KG1 (cell line): ENCODE measurements around the gene R3HDM4.

Source experiments
- DNase-seq: peaks from one replicate; lab custom pipeline; 2025; lab: John Stamatoyannopoulos, UW

R3HDM4 gene

DNA sequence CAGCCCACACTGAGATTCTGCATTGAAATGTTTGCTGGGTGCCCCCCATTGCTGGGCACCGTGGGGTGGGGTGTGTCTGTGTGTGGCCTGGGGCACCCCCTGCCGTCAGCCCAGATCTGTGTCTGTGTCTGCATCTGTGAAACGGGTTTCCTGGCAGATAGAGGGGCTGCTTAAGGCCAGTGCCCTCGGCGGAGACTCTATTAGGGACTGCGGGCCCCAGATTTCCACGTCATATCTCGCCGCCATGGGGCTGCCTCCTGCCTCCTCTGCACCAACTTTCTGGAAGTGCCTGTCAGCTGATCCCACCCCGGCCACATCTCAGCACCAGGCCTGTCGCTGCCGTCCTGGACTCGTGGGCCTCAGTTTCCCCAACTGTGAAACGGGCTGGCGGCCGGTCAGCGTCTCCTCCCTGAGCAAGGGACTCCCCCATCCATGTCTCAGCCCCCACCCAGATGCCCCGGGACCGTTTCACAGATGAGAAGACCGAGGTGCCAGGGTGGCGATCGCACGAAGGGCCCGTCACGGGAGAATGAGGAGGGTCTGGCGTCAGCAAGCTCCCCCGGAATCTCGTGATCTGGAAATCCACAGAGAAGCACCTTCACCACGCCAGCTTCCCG is 34.2 kb upstream of the R3HDM4 start:
- DNase-seq = no peak

DNA sequence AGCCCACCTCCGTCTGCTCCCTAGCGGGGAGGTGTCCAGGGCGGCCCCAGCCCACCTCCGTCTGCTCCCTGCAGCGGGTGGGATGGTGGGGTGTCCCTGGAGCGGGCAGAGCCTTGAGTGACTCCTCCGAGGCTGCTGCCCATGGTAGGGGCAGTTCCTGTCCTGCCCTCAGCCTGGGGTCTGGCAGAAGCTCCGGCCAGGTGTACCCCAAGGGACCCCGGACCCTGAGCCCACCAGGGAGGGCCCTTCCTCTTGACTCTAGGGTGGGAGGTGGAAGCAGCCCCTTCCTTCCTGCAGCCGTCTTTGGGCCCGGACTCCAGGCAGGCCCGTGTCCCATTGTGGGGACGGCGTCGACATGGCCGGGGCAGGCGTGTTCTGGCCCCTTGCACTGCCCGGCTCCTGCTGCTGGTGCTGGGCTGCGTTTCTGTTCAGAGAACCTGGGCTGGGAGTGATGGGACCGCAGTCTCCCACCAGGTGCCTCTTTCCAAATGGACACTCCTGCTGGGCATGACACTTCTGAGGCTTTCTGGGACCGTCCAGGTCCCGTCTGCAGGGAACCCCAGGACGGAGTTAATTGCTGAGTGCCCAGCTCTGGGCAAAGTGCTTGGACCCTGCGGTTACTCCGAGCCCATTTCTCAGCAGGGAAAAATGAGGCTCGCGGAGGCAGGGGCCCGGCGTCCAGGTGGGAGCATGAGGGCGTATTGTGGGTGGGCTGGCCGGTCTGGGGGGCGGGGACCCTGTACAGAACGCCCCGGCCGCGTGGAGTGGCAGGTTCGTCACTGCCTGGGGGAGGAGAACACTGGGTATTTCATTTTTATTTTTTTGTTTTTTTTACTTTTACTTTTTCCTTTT is 32.6 kb upstream of the R3HDM4 start:
- no peak for DNase-seq

DNA sequence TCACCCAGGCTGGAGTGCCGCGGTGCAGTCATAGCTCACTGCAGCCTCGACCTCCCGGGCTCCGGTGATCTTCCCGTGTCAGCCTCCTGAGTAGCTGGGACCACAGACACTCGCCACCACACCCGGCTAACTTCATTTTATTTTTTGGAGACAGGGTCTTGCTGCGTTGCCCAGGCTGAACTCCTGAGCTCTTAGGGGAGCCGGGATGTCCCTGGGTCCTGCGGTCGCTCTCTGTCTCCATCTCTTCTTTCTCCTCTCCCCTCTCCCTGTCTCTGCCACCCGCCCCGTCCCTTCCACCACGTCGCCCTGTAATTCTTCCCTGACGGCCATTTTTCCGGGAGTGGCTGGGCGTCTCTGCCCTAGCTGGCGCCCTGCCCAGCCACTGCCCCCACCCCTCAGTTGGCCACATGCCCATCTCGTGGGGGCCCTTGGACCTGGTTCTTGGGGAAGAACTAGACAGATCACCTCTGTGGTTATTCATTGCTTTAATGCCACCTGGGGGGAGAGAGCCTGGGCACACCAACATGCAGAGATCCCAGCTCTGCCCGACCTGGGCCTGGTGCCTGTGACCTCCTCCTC is 31.7 kb upstream of the R3HDM4 start:
- DNase-seq = no peak

DNA sequence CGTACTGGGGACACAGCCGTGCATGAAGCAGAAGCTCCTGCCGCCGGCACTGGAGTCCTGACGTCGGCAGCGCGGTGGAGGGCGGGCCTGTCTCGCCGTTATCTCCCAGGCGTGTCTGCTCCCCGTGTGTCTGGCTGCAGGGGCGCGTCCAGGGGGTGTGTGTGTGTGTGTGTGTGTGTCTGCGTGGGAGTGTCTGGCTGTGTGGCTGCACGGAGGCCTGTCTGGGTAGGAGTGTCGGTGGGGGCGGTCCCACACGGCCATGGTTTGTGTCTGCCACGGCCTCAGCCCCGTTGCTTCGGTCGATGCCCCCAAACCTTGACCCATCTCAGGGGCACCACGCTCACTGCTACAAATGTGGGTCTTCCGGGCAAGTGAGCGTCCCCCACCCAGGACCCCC is 31.1 kb upstream of the R3HDM4 start:
- no peak for DNase-seq

DNA sequence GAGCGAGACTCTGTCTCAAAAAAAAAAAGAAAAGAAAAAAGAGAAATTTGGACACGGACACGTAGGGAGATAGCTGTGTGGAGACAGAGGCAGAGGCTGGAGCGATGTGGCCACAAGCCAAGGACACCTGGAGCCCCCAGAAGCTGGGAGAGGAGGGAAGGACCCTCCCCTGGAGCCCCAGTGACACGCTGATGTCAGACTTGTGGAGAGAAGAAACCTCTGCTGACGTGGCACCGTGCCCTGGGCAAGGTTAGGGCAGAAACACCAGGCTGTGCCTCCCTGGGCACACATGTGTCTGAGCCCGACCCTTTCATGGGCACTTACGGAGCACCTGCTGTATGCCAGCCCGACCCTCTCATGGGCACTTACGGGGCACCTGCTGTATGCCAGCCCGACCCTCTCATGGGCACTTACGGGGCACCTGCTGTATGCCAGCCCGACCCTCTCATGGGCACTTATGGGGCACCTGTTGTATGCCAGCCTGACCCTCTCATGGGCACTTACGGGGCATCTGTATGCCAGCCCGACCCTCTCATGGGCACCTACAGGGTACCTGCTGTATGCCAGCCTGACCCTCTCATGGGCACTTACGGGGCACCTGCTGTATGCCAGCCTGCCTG is 30.6 kb upstream of the R3HDM4 start:
- DNase-seq = no peak

DNA sequence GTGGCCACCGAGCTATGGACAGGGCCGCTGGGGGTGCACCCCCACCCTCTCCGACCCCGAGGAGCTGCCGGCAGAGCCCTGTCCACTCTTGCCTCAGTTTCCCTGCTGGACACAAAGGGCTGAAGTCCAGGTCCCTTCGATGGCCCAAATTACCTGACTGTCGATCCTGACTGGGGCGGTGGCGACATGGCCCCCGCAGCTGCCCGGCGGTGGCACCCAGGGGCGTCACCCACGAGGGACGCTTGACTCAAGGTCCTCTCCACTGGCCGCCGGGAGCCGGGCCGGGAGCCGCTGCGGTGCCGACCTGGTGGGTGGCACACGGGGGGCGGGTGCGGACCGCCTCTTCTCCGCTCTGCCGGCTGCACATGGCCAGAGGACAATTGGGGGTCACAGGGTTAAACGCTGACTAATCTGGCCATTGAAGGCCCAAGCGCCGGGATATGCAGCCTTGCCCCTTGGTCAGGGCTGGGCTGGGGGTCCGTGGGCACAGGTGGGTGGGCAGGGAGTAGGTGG is 29.2 kb upstream of the R3HDM4 start:
- no peak for DNase-seq

DNA sequence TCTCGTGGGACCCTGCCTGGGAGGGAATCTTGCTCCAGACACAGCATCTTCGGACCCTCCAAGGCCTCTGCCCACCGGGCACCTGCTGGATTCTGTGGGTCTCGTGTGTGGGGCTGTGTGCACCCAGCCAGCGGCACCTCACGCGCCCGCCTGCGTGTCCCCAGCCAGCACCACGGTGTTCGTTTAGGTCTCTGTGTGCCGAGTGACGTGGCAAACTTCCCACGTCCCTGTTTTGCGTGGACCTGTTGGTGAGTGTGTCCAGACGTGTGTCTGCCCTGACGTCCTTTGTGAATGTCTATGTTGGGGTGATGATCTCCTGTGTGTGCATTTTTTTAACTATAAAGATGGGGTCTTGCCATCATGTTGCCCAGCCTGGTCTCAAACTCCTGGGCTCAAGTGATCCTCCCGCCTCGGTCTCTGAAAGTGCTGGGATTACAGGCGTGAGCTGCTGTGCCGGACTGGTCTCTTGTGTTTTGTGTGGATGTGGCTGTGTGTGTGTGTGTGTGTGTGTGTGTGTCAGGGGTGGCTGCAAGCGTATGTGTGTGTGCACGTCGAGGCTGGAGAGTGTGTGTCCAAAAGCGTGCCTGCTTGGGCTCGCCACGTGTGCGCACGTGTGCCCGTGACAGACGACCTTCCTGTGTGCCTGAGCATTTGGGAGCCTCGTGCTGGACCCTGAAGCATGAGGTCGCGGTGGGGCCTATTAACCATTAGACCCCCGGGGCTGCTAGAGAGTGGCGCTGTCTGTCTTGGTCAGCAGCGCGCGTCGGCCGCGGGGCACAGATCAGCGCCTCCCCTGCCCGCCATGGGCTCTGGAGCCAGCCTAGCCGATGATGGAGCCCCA is 28.5 kb upstream of the R3HDM4 start:
- DNase-seq = no peak

DNA sequence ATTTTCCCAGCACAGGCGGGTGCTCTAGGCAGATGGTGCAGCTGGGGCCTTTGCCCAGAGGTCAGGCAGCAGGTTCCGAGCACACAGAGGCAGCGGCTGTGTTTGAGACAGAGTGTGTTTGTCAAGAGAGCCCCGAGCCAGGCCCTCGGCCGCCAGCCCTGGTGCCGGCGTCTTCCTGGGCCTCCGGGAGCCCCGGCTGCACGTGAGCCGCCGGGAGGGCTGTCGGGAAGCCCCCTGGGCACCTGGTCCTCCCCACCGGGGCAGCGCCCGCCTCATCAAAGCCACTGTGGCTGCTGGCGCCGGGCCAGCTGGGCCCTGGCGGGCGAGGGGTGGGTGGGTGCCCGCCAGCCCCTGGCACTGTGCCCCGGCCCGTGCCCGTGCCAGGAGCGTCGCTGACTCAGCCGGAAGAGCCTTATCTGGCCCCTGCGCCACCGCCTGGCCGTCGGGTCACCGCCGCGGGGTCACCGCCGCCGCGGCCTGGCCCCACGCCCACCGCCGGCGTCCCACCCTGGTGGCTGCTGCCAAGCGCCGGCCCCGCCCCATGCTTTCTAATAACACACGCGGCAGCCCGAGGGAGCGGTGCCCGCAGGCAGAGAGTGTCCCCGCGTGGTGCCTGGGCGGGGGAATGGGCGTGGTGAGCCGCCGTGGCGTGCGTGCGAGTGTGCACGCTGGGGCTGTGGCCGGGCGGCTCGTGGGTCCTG is 27.7 kb upstream of the R3HDM4 start:
- no peak for DNase-seq

DNA sequence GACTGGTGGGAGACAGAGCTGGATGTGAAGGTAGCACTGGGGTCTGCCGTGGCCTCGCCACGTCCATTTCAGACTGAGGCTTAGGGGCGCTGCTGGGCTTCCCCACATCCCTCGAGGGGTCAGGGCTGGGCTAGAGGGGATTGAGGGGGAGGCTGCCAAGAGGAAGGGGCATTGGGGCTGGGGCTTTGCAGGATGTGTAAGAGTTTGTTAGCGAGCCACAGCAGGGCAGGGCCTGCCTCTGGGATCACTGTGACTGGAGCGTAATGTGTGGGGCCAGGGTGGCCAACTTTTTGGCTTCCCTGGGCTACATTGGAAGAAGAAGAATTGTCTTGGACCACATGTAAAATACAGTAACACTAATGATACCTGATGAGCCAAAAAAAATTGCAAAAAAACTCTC is 26.9 kb upstream of the R3HDM4 start:
- no peak for DNase-seq

DNA sequence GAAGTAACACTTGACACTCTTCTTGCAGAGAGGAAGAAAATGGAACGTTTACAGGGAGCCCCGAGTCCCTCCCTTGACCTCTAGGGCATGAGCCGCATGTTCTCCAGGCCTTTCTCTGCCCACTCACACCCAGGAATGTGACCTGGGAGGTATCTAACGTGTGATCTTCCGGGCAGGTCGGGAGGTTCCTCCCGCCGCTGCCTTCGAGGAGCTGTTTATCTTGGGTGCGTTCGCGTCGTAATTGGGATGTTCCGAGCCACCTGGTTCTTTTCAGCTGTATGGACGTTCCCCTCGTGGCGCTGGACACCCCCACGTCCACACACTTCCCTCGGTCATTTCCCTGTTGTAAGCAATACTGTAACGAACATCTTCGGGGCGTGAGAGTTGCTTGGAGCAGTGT is 26.4 kb upstream of the R3HDM4 start:
- no peak for DNase-seq

DNA sequence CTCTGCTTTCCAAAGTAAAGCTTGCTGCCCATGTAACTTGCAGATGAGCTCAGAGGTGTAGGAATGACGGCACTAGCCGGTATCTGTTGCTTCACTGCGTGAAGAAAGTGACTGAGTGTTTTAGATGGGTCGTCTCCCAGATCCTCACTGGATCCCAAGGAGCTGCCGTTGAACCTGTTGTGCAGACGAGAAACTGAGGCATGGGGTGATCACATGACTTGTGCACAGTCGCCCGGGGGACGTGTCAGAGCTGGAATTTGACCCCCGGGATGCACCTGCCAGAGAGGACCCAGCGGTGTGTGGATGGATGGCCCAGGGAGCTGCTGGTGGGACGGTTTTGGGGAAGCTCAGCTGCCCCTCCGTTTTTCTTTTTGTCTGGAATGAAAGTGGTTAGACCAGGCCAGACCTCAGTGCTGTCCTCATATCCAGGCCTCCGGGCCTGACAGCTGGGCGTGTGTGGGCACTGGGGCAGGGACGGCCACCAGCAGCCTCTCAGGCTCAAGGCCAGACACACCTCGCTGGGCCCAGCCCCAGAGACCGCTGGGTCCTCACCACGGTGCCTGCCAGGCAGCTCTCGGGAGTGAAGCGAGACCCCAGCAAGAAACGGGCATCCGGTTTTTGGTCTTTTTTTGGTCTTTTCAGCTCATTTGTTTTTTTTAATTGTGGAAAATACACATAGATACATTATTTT is 25.4 kb upstream of the R3HDM4 start:
- DNase-seq = no peak

DNA sequence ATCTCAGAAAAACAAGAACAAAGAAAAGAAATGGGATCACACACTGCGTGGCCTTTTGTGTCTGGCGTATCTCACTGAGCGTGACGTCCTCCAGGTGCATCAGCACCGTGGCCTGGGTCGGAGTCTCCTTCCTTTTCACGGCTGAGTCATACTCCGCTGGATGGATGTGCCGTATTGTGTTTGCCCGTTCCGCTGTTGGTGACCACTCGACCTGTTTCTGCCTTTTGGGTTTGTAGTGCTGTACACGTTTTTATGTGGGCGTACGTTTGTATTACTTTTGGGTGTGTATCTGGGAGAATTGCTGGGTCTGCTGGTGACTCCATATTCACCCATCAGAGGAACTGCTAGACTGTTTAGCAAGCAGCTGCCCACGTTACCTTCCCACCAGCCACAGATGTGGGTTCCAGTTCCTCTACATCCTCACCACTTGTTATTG is 24.3 kb upstream of the R3HDM4 start:
- no peak for DNase-seq

DNA sequence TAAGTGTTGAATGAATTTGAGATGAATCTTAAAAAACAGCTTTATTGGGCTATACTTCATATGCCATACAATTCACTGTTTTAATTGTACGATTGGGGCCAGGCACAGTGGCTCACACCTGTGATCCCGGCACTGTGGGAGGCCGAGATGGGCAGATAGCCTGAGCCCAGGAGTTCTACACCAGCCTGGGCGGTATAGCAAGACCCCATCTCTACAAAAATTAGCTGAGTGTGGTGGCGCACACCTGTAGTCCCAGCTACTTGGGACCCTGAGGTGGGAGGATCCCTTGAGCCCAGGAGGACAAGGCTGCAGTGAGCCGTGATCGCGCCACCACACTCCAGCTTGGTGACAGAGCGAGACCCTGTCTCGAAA is 23.1 kb upstream of the R3HDM4 start:
- DNase-seq = no peak

DNA sequence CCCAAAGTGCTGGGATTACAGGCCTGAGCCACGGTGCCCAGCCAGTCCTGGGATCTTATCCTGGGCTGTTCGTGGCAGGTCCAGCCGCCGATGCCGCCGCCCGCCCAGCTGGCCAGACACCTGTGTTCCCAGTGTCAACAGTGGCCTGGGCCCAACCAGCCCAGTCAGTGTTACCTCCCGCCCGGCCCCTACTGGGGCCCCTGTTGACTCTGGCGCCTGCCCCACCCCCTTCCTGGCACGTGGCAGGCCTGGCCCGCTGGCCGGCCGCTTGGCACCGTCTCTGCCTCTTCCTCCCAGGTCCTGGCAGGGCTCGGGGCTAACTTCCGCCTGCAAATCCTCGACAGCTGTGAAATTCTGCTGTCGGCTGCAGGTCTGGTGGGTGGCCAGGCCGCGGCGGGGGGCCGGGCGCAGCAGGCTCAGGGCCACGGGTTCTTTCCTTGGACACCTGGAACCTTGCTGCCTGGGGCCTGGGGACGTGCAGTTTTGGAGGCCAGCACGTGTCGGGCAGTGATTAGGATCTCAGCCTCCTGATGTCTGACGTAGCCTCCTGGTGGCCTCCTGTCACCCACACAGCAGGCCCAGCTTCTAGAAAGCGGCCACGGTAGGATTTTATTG is 22.0 kb upstream of the R3HDM4 start:
- no peak for DNase-seq

DNA sequence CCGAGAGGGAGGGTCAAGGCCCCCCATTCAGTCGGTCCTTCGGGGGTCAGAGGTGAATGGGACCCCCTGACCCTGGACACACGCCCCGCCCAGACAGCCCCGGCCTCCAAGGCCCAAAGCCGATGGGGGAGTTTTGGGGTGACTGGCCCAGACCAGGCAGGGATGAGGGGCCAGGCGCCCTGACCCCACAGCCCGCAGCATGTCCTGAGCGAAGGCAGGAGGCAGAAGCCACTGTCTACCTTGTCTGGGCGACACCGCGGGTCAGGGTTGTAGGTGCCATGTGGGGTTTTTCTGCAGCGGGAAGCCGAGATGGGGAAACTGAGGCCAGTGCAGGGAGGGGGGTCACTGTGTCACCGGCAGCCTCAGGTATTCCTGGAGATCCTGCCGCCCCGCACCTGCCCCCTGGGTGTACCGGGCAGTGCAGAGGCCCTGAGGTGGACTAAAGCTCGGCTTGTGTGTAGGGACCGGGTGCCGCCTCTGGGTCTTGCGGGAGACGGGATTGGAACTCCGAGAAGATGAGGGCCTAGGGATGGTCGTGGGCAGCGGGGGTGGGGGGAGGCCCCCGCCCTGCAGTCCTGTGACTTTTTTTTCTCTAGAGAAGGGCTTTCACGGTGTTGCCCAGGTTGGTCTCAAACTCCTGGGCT is 21.3 kb upstream of the R3HDM4 start:
- no peak for DNase-seq

DNA sequence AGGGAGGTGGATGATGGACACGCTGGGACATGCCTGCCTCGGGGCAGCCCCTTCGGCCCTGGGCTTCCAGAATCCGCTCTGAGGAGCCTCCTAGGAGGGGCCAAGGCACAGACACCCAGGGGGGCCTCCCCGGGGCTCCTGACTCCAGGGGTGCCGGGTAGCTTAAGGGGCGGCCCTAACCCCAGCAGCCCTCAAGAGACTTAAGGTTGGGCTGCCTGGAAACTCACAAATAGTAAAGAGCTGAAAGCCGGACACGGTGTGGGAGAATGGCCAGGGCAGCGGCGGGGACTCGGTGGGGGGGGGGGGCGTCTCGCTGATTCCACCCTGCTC is 20.5 kb upstream of the R3HDM4 start:
- no peak for DNase-seq

DNA sequence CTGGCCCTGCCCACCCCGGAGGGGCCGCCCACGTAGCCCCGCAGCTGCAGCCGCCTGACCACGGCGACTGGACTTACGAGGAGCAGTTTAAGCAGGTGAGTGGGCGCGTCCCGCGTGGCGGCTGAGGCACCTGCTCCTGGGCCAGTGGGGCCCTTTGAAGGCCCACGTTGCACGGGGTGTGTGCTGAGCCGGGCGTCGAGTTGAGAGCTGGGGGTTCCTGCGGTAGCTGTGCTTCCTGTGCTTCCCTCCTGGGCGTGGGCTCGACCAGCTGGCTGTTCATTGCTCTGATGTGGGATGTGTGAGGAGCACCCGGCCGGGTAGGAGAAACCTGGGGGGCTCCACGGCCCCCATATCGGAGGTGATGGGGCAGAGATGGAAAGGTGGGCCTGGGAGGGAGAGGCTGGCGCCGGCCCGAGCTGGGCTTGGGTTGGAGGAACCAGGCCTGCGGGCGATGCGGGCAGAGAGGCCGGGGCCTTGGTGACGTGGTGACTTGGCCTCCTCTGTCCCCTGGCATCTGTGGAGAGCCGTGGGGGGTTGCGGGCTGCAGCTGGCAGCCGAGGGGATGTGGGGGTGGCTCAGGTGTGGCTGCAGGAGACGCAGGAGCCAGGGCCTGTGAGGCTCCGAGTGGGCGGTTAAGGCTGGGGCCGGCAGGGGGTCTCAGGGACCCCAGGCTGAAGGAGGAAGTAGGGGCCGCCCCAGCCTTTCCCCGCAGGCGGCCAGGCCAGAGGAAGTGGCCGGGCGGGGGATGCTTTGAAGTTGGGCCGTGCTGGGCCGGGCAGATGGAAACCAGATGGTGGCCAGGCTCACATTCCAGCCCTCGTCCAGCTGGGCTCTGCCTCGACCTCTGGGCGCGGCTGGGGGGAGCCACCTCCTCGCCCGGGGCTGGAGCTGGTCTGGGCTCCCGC is 19.9 kb upstream of the R3HDM4 start:
- DNase-seq = no peak

DNA sequence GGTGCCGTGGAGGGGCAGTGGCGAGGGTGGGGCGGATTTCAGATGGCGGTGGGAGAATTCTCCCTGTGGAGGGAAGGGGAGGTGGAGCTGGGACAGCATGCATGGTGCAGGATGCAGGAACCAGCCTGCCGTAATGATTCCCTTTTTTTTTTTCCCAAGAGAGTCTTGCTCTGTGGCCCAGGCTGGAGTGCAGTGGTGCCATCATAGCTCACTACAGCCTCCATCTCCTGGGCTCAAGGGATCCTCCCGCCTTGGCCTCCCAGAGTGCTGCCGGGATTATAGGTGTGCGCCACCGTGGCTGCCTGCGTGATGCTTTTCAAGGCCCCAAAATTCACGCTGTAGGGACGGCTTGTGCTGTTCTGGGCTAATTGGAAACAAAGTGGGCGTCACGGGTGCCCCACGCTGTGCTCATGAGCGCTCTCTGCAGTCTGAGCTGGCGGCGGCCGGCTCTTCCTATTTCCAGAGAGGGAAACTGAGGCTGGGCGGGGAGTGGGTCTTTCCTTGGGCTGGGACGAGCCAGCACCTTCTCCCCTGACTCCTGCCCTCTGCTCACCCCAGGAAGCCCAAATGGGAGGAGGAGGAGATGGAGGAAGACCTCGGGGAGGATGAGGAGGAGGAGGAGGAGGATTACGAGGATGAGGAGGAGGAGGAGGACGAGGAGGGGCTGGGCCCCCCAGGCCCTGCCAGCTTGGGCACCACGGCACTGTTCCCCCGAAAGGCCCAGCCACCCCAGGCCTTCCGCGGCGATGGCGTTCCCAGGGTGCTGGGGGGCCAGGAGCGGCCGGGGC is 19.0 kb upstream of the R3HDM4 start:
- no peak for DNase-seq
